NB4 (cell line): Measurements from ENCODE around the gene PTEN.
A peak's percentile ranks its signal among the peaks of the same experiment; 100 is the strongest.

ENCODE experiments used
- MYC ChIP-seq: IDR thresholded peaks from 2 replicates; pipeline ENCODE4 v1.6.1; 2011; ENCODE audit warnings: low read depth, low read length
- POLR2A ChIP-seq: IDR thresholded peaks from 2 replicates; pipeline ENCODE4 v1.6.1; 2011; ENCODE audit warnings: mild to moderate bottlenecking; ENCODE audit not compliant: insufficient read length; ENCODE audit errors: extremely low read depth
- TF ChIP-seq, protein P1 (sequence below): IDR thresholded peaks from one replicate; pipeline ENCODE4 v1.5.1; 2012; ENCODE audit warnings: low read depth, low read length
- TF ChIP-seq, protein P2 (sequence below): IDR thresholded peaks from 2 replicates; pipeline ENCODE4 v1.6.1; 2011; ENCODE audit warnings: low read depth, low read length

DNA sequence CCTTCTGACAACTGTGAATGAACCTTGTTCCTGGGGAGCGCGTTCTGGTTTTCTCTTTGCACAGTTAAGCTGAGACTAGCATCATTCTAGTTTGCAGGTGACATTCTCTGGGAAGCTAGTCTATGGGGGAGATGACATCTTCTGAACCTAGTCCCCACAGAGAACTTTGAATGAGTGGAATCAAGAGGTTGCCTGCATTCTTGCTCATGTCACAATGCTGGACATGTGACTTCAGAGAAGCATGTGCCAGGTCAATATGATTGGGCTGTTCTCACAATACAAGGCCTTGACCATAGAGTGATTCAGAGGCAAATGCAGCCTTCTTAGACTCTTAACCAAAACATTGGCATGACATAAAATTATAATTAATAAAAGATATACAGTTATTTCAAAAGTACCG lies 22.2 kb upstream of the PTEN start:
- TF ChIP-seq, protein P1, sequence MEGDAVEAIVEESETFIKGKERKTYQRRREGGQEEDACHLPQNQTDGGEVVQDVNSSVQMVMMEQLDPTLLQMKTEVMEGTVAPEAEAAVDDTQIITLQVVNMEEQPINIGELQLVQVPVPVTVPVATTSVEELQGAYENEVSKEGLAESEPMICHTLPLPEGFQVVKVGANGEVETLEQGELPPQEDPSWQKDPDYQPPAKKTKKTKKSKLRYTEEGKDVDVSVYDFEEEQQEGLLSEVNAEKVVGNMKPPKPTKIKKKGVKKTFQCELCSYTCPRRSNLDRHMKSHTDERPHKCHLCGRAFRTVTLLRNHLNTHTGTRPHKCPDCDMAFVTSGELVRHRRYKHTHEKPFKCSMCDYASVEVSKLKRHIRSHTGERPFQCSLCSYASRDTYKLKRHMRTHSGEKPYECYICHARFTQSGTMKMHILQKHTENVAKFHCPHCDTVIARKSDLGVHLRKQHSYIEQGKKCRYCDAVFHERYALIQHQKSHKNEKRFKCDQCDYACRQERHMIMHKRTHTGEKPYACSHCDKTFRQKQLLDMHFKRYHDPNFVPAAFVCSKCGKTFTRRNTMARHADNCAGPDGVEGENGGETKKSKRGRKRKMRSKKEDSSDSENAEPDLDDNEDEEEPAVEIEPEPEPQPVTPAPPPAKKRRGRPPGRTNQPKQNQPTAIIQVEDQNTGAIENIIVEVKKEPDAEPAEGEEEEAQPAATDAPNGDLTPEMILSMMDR: no peak
- TF ChIP-seq POLR2A: no peak
- TF ChIP-seq, protein P2, sequence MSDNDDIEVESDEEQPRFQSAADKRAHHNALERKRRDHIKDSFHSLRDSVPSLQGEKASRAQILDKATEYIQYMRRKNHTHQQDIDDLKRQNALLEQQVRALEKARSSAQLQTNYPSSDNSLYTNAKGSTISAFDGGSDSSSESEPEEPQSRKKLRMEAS: peak; percentile 56
- no peak for TF ChIP-seq MYC
